G401 (cell line): ENCODE data around the gene FKBP15. TPM values are rescaled to one million over a fixed set of nuclear protein-coding genes. Genes with fewer than 3 reads are reported as not detected.
"Not testable (repeated sequence)": the region's sequence is repeated elsewhere in the genome, so short reads cannot be mapped to it uniquely, and the experiment has no call there.

Experiments
- DNase-seq: peaks from one replicate; pipeline ENCODE4 v3.0.0-alpha.2; 2015; ENCODE audit warnings: low spot score
- in situ Hi-C: cut with HindIII; loops from 2 replicates; pipeline ENCODE4 v1.10.0; 2016; ENCODE audit warnings: low sequenced_read_pairs, mixed read lengths
- total RNA-seq: library from RNA; depleted of rRNA; stranded (reverse); fragments of >200 nt; shearing (Covaris generic); gene quantifications from 2 replicates; pipeline ENCODE4 v1.2.3, GENCODE V29; 2014

The FKBP15 gene
- total RNA-seq, 1 experiment from 2014 or later: 7.7 TPM

- in situ Hi-C loops: no loop called here
- DNase-seq: no peak
These were observed 15.9 kb upstream of the FKBP15 start for GRCh38 chr9:113237026-113237425.

DNA sequence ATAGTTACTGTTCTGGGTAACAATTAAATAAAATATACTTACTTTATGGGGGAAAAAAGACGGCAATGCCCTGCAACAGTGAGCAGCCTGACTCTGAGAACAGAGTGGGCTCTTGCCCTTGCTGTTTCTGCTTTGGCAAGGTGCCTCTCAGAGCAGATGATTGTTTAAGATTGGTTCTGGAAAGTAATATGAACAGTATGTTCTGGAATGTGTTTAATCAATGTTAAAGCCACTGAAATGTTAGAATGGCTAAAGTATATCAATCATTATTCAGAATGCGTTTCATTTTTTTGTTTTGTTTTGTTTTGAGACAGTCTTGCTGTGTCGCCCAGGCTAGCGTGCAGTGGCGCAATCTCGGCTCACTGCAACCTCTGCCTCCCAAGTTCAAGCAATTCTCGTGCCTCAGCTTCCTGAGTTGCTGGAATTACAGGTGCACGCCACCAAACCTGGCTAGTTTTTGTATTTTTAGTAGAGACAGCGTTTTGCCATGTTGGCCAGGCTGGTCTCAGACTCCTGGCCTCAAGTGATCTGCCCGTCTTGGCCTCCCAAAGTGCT is 14.7 kb upstream of the FKBP15 start:
- in situ Hi-C loops, DNase-seq: not testable (repeated sequence)

DNA sequence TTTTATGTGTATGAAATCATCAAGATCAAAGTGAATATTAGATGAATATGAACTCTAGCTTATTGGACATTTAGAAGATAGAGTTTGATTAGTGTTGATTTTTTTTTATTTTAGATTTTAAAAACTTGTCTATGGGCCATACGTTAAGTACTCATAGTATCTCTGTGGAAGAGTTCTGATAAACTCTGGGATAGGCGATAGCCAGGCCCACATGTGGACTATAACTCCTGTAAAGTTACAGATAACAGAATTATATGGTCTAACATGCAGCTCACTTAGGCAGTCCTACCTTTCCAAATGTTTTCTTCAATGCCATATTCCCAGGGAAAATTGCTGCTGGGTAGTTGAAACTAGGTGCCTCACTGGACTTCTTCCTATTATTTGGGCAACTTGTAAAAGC is 10.6 kb upstream of the FKBP15 start:
- in situ Hi-C loops: no loop called here
- DNase-seq: no peak

- no peak for DNase-seq
- in situ Hi-C loops: no loop called here
These were observed 7.1 kb upstream of the FKBP15 start for GRCh38 chr9:113228130-113228665.

DNA sequence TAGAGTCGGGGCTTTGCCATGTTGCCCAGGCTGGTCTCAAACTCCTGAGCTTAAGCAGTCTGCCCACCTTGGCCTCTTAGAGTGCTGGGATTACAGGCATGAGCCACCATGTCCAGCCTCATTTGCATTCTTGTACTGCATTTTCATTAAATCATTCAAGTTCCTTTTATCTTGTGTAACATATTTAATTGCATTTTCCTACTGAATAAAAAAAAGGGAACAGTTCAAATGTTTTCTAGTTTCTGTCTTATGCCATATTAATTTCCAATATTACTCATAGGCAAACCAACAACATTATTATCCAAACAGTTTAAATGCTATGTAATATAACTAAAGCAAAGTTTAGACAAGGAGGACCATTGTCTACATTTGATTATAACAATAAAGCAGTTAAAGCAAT is 6.4 kb upstream of the FKBP15 start:
- DNase-seq: no peak
- in situ Hi-C loops: no loop called here

- DNase-seq: no peak
- in situ Hi-C loops: no loop called here
These were observed 2.9 kb upstream of the FKBP15 start for GRCh38 chr9:113223963-113224362.

GRCh38 chr9:113222482-113222841 is 1.4 kb upstream of the FKBP15 start:
- DNase-seq: no peak
- in situ Hi-C loops: no loop called here

DNA sequence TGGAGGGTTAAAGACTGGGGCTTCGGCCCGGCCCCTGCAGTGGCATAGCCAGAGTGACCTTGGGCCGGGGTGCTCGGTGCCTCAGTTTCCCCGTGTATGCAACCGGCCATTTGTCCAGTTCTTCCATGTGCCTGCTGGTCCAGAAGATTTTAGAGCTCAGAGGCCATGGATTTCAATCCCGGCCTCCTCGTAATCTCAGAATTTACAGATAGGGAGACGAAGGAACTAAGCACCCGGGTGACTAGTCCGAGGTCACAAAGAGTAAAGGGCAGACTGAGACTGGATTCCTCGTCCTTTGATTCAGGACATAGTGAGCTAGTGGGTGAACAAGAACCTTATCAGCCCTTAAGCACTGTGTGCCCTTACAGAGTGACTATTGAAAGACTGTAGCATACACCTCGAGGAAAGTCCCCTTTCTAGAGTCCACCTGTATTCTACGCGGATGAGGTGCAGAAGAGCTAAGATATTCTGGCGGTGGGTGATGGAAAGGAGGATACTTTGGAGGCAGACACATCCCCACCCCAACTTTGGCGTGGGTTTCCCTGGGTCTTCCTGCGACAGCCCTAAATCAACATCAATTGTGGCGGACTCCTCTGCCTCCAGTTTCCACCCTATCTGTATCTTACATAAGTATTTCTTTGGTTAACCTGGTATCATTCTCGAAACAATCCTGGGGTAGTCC is 864 bp upstream of the FKBP15 start:
- in situ Hi-C loops: no loop called here
- DNase-seq: no peak

- in situ Hi-C loops: no loop called here
- no peak for DNase-seq
These were observed 542 bp downstream of the FKBP15 start for GRCh38 chr9:113220467-113221002.

GRCh38 chr9:113219969-113220368 is 1.1 kb downstream of the FKBP15 start:
- in situ Hi-C loops: no loop called here
- DNase-seq: no peak

DNA sequence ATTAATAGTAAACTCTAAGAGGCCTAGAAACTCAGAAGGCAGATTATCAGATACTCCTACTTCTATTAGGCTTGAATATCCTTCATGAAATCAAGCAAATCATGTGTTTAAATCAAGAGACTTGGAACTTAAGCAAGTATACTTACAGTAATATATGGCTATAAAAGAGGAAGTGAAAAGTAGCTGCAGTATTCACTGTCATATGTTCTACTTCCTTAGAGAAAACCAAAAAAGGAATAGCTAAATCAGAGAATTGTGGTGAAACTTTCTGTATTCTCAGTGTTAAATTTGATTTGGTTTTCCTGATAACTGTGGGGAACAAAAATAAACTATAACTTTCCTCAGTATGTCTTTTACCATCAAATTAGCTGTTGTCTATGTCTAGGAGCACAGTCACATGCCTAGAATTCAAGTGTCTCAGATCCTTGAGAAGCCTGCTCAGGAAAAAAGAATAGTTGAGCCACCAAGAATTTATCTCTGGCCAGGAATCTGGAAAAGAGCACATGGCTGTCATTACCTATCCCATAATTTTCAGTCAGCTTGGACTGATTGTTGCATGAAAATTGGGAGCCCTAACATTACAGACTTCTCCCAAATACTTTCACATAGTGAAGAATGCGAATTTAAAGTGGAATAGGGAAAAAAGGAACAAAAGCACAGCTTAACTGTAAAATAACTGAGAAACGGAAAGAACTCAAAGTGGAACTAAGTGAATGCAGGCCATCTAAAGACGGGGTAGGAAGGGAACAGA is 1.7 kb downstream of the FKBP15 start:
- in situ Hi-C loops: no loop called here
- no peak for DNase-seq

DNA sequence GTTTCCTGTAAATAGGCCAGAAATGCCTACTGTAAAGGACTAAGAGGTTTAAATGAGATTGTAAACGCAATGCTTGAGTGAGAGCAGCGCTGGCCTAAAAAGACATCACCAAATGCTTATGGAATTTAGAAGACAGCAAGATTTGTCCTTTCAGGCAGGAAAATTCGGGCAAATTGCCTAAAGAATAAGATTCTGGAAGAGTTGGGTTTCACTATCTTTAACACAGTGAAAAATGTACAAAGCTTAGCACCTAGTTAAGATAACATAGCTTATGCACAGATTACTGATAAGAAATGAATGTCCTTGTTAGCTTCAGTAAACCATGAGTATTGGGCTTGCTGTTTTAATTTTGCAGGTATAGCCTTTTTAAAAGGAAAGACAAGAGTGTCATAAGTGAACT is 4.7 kb downstream of the FKBP15 start:
- no peak for DNase-seq
- in situ Hi-C loops: no loop called here

DNA sequence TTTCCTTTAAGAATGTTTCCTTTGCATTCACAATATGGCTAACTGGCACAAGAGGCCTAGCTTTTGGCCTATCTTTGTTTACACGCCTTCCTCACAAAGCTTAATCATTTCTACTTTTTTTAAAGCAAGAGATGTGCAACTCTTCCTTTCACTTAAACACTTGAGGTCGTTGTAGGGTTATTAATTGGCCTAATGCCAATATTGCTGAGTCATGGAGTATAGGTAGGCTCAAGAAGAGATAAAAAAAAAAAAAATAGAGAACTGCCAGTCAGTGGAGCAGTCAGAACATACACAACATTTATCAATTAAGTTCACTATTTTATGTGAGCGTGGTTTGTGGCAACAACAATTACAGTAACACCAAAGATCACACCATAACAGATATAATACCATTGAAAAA is 5.9 kb downstream of the FKBP15 start:
- no peak for DNase-seq
- in situ Hi-C loops: no loop called here

GRCh38 chr9:113210815-113211214 is 10.3 kb downstream of the FKBP15 start:
- no peak for DNase-seq
- in situ Hi-C loops: no loop called here

DNA sequence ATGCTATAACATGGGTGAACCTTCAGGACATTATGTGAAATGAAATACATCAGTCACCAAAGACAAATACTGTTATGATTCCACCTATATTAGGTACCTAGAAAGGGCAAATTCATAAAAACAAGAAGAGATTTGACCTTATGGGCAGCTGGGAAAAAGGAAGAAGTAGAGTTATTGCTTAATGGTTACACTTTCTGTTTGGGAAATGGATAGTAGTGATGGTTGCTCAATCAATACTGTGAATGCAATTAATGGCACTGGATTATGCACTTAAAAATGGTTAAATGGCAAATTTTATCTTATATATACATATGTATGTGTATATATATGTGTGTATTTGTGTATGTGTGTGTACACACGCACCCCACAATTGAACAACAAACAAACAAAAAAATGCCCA is 15.2 kb downstream of the FKBP15 start:
- in situ Hi-C loops: no loop called here
- DNase-seq: no peak

GRCh38 chr9:113205432-113205831 is 15.6 kb downstream of the FKBP15 start:
- DNase-seq: no peak
- in situ Hi-C loops: no loop called here

- in situ Hi-C loops: no loop called here
- no peak for DNase-seq
These were observed 21.3 kb downstream of the FKBP15 start for GRCh38 chr9:113199683-113200329.

DNA sequence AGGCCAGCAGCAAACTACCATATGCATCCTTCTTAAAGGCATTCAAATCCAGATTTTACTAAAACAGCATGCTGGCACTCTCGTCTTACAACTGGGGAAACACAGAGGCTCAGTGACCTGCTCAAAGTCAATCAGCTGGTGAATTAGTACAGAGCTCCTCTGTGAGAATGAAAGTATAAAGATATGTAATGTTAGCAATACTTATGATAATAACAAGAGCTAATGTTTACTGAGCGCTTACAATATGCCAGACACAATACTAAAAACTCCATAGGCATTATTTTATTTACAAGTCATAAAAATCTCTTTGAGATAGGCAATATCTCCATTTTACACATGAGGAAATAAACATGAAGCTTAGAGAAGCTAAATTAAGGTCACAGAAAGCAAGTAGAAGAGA is 28.6 kb downstream of the FKBP15 start:
- in situ Hi-C loops: no loop called here
- DNase-seq: no peak

DNA sequence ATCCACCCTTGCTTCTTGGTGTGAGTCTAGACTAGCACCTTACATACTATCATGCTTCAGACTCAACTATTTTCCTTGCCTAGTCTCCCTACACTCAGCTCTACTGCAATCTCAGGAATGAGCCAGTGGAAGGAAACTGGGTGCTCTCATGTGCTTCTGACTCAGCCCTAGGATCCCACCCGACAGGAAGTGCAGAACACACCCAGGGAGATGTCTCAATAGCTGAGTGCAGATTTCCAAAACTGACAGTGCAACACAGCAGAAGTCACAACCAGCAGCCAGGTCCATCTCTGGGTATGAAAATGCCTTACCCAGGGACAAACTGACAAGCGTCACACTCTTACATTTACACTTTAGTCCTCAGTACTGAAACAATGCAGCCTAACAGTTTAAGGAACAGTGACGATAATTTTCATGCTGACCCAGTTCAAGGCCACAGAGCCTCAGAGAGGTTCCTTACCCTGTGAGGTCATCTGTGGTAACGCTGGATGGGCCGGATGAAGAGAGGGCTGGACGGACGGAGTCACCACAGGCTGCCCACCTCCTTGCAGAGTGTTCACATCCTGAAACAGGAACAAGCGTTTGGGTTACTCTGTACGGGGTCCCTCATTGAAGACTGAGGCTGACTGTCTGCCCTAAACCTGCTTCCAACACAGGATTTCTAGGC is 33.0 kb downstream of the FKBP15 start:
- in situ Hi-C loops: no loop called here
- DNase-seq: no peak
